HG03280 (cell line): ENCODE data around the gene CTR9.
A peak's percentile ranks its signal among the peaks of the same experiment; 100 is the strongest.

Source experiments
- ATAC-seq: cut with Tn5 transposase; IDR thresholded peaks from one replicate; pipeline ENCODE4 v1.9.1; 2021; ENCODE audit warnings: mild to moderate bottlenecking, moderate library complexity; ENCODE audit not compliant: unreplicated experiment

The CTR9 gene

DNA sequence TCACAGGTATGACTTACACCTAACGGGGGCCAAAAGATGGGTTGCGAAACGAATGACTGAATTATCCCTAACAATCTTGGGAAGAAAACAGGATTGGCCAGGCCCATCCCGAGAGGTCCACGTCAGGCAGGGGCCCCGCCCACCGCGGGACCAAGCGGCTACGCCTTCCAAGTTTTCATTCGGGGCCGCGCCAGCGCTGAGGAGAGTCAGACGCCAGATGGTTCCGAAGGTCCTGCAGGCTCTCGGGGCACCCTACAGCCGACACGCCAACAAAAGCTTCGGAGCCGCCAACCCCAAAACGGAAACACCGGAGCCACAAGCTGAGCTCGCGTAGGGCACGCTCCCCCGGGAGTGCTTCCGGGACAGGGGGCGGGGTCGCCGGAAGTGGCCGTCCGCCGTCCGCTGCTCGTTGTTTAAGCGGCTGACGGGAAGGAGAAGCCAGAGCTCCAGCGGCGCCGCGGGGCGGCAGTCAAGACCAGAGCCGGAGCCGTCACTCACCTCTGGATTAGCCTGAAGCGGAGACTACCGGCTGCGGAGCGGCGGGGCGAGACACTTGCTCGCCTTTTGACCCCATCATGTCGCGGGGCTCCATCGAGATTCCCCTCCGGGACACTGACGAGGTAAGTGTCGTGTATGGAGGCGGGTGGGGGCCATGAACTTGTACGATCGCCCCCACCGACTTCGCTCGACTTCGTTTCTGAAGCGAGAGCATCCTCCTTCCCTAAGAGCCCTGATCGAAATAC is at the start of gene CTR9:
Gene CTR9, plus strand, starts transcription at position 409 of the 743 bp plus-strand sequence. Its CDS starts 167 bp downstream, at position 576.
- peak; percentile 93 for ATAC-seq

DNA sequence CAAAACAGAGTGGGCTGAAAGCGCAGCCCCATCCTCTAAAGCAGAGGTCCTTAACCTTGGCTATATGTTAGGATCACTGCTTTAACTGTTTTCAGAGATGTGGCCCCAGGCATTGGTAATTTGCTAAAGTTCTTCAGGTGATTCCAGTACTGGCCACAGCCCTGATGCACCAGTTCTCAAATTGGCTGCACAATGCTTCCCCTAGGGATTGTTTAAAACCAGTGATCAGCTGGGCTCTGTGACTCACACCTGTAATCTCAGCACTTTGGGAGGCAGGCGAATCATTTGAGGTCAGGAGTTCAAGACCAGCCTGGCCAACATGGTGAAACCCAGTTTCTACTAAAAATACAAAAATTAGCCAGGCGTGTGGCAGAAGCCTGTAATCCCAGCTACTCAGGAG is 49.1 kb upstream of the CTR9 start:
- no peak for ATAC-seq

DNA sequence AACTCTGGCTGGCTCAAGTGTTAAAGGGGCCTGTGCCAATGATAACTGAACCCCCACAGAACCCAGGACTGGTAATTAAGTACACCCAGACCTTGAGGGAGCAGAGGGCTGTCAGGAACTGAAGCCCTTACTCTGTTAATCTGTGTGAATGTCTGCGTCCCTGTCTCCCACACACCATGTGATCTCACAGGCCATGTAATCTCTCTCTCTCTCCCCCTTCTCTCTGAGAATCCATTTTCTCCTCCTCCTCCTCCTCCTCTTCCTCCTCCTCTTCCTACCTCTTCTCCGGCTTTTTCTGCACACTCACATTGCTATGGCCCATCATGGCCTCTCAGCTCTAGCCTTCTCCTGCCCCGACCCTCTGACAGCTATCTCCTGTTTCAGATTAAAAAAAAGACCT is 42.9 kb upstream of the CTR9 start:
- ATAC-seq: no peak

- ATAC-seq: no peak
These were observed 41.6 kb upstream of the CTR9 start for GRCh38 chr11:10709299-10710086.

- ATAC-seq: no peak
These were observed 35.5 kb upstream of the CTR9 start for GRCh38 chr11:10715571-10715970.

- no peak for ATAC-seq
These were observed 34.9 kb upstream of the CTR9 start for GRCh38 chr11:10716122-10716521.

GRCh38 chr11:10716543-10717259 is 34.3 kb upstream of the CTR9 start:
- ATAC-seq: no peak

- ATAC-seq: no peak
These were observed 31.4 kb upstream of the CTR9 start for GRCh38 chr11:10719616-10720015.

DNA sequence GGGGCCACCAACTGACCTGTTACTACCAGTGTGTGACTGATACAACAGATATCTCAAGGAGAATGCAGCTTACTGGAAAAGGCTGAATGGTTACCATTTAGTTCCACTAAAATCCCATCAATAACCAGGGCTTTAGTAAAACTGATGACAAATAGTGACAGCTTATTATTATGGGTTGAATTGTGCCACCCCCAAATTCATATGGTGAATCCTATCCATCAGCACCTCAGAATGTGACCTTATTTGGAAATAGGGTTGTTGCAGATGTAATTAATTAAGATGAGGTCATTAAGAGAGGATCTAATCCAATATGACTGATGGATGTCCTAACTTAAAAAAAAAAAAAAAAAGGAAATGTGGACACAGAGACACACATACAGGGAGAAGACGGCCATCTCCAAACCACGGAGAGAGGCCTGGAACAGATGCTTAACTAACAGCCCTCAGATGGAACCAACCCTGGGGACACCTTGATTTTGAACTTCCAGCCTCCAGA is 30.1 kb upstream of the CTR9 start:
- ATAC-seq: no peak

DNA sequence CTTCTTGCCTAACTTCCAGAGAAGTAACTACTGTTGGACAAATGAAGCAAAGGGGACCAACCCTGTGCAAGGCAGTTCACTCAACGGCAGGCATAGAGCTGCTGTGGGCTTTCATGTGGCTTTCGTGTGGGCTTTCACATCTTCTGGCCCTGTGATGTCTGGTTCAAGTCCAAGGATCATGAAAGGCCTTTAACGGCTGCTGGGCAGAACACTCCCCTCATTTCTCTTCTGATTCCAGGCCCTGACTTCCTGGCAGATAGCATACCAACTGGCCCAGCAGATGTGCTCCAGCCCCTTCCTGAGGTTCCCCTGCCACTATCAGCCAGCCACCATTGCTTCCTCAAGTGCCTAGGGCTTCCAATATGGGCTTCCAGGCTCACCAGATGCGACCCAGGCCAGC is 28.7 kb upstream of the CTR9 start:
- ATAC-seq: no peak

DNA sequence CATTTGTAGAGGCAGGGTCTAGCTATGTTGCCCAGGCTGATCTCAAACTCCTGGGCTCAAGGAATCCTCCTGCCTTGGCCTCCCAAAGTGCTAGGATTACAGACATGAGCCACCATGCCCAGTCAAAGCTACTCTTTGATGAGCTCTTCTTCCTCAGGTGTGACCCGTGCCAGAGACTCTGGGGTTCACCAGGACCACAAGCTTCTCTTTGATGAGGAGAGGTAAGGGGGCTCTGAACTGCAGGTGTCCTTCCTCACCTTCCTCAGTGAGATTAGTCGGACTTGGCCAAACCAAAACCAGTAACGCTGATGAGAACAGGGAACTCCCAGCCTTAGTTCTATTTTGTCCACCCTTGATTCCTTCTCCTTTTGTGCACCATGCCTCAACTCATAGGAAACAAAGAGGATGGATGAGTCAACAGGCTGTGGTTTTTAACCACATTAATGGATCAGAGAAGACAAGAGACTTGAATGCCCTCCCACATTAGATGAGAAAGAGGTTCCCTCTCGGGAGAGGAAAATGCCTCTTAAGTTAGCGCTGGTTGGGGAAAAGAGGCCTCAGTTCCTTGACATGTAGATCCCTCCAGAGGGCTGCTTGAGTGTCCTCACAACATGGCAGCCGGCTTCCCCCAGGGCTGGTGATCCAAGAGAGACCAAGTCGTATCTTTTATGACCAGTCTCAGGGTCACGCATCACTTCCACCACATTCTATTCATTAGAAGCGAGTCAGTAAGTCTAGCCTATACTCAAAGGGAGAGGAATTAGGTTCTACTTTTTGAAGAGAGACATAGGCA is 25.7 kb upstream of the CTR9 start:
- ATAC-seq: no peak

DNA sequence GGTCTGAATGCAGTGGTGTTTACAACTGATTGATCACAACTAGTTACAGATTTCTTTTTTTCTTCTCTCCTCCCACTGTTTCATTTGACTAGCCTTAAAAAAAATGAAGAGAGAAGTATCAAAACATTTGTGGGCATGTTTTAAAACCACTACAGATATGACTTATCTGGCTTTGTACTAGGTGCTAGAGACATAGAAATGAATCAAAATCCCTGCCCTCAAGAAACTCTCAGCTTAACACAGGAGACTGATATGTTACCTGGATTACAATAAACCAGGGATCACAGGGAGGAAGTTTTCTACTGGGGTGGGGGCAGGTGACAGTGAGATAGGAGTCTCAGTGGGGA is 25.2 kb upstream of the CTR9 start:
- ATAC-seq: no peak

GRCh38 chr11:10727146-10727851 is 23.7 kb upstream of the CTR9 start:
- no peak for ATAC-seq

GRCh38 chr11:10728154-10728553 is 22.9 kb upstream of the CTR9 start:
- no peak for ATAC-seq

DNA sequence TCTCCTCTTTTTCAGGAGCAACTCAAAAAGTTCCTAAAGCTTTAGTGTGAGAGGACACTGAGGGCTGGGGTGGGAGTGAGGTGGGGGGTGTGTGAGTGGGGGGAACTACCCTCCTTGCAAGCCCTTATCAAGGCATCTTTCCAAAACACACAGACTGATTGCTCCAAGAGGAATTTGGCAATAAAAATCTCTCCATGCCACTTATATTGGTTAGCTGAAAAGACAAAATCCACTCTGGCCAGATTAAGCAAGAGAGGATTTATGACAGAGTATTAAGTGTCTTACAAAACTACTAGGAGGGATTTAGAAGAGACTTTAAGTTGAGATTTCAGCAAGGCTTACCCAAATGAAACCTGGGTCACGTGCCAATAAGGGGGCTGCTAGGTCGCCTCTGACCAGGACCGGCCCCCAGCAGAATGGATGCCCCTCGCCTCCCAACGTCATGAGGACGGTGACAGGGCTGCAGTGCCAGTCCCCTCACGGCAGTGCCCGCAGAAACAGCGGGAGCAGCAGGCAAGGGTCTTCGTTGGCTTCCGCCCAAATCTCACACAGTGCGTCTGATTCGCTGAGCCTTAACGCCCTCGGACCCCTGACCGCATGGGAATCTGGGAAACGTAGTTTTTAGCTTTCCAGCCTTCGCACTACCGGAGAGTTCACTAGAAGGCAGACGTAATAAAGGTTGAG is 22.1 kb upstream of the CTR9 start:
- ATAC-seq: no peak

GRCh38 chr11:10730151-10730550 is 20.9 kb upstream of the CTR9 start:
- ATAC-seq: no peak

- ATAC-seq: no peak
These were observed 19.9 kb upstream of the CTR9 start for GRCh38 chr11:10731064-10731680.

DNA sequence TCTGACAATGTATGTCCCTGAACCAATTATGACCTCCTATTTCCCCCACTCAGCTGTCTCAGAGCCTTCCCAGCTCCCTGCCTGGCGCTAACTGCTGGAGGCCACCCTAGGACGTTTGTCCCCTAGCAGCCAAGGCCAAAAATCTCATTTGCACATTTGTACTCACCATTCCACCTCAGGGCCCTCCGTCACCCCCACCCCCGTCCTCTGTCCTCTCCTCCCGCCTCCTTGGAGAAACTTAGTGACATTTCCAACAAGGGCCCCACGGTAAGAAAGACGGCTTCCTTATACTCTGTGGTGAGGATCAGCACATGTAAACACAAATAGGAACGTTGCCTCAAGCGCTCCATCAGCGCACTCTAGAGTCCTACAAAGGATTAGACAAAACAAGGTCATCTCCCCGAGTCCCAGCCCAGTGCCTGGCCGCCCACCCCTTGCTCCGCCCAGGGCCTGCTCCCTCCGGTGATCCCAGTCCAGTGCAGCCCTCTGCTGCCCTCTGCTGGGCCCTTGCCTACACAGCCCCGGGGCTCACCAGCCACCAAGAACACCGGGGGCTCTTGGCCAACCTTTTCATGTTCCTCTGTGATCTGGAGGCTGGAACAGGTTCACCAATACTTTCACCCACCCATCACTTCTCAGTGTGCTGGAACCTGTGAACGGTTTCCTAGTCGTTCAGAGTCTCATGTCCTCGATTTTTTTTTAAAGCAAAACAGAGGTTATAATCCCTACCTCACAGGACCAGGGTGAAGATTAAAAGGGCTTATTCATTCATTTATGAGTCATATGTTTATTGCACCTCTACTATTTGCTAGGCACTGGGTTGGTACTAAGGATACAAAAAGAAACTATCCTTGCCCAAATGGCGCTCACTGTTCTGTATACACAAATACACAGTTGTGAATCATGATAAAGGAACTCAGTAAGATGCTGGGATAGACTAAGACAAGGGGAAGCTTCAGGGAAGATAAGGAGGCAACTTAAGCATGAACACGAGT is 15.3 kb upstream of the CTR9 start:
- ATAC-seq: peak; percentile 97
